Hepatocyte (in vitro differentiated cells): ENCODE results near the gene CEP170B. TPM values are rescaled to one million over a fixed set of nuclear protein-coding genes. Genes with fewer than 3 reads are reported as not detected.
A peak's percentile ranks its signal among the peaks of the same experiment; 100 is the strongest.

Source experiments
- DNase-seq: peaks from one replicate; pipeline ENCODE4 v3.0.0-alpha.2; 2016; ENCODE audit warnings: low spot score
- H2AFZ ChIP-seq: fragments of 200-600 bp; sonication (generic); 2 replicates; pipeline ENCODE4 v1.6.0; 2016; ENCODE audit warnings: antibody characterized with exemption, mild to moderate bottlenecking
- H3K27ac ChIP-seq: fragments of 200-600 bp; sonication (generic); 2 replicates; pipeline ENCODE4 v1.5.1; 2016; ENCODE audit warnings: mild to moderate bottlenecking
- H3K27me3 ChIP-seq: fragments of 200-600 bp; sonication (generic); 2 replicates; pipeline ENCODE4 v1.6.1; 2016
- H3K36me3 ChIP-seq: fragments of 200-600 bp; sonication (generic); replicated peaks from 2 replicates; pipeline ENCODE4 v1.5.1; 2016; ENCODE audit warnings: low read depth; ENCODE audit not compliant: insufficient read depth
- H3K4me1 ChIP-seq: fragments of 200-600 bp; sonication (generic); 2 replicates; pipeline ENCODE4 v1.5.1; 2016; ENCODE audit warnings: mild to moderate bottlenecking, moderate library complexity; ENCODE audit not compliant: insufficient read depth
- H3K4me2 ChIP-seq: fragments of 200-600 bp; sonication (generic); 2 replicates; pipeline ENCODE4 v1.6.0; 2016
- H3K4me3 ChIP-seq: fragments of 200-600 bp; sonication (generic); 2 replicates; pipeline ENCODE4 v1.5.1; 2016; ENCODE audit warnings: mild to moderate bottlenecking
- H3K79me2 ChIP-seq: fragments of 200-600 bp; sonication (generic); 2 replicates; pipeline ENCODE4 v1.6.0; 2017; ENCODE audit warnings: mild to moderate bottlenecking
- H3K9me2 ChIP-seq: fragments of 200-600 bp; sonication (generic); replicated peaks from 2 replicates; pipeline ENCODE4 v1.6.0; 2017; ENCODE audit warnings: mild to moderate bottlenecking; ENCODE audit not compliant: insufficient read depth
- H3K9me3 ChIP-seq: fragments of 200-600 bp; sonication (generic); 2 replicates; pipeline ENCODE4 v1.5.1; 2016; ENCODE audit warnings: low read depth, mild to moderate bottlenecking
- H4K20me1 ChIP-seq: fragments of 200-600 bp; sonication (generic); 2 replicates; pipeline ENCODE4 v1.6.0; 2016; ENCODE audit warnings: mild to moderate bottlenecking; ENCODE audit not compliant: insufficient read depth, poor library complexity, severe bottlenecking
- CTCF ChIP-seq: fragments of 200-600 bp; sonication (generic); IDR thresholded peaks from 2 replicates; pipeline ENCODE4 v1.5.1; 2016; ENCODE audit warnings: antibody characterized with exemption, mild to moderate bottlenecking; ENCODE audit not compliant: poor library complexity
- EZH2 ChIP-seq: fragments of 200-600 bp; sonication (generic); IDR thresholded peaks from 2 replicates; pipeline ENCODE4 v1.6.1; 2016; ENCODE audit warnings: antibody characterized with exemption, mild to moderate bottlenecking, borderline replicate concordance
- EZH2phosphoT487 ChIP-seq: fragments of 200-600 bp; sonication (generic); IDR thresholded peaks from one replicate; pipeline ENCODE4 v1.6.1; 2018; ENCODE audit warnings: antibody characterized with exemption, mild to moderate bottlenecking, low read depth, moderate library complexity; ENCODE audit not compliant: unreplicated experiment, severe bottlenecking
- WGBS: methylation state at CpG from one replicate; pipeline ENCODE4 v1.1.6; 2016; ENCODE audit warnings: low lambda C conversion rate; ENCODE audit errors: missing lambda C conversion rate; 5-methylcytosine and 5-hydroxymethylcytosine counted together
- polyA plus RNA-seq: library from polyadenylated mRNA; unstranded; fragments of >200 nt; fragmentation: Nextera tagmentation; extraction: Ambion mirVana; gene quantifications from 2 replicates; pipeline ENCODE4 v1.2.1, GENCODE V29; 2016
- total RNA-seq: library from RNA; depleted of rRNA; stranded (reverse); fragments of >200 nt; gene quantifications from 2 replicates; pipeline ENCODE4 v1.2.3, GENCODE V29; 2014

The CEP170B gene
- total and polyA plus RNA-seq, 2 experiments from 2014 or later: 7.6 to 20.3 TPM

- 81% methylated on average over 14 of the region's 21 CpGs for WGBS
- TF ChIP-seq EZH2 (no peak), CTCF (peak; percentile 38), EZH2phosphoT487 (no peak)
- no peaks in the 10 kb centered on the region for H3K9me2 ChIP-seq
- peaks cover 21% of the 10 kb centered on the region for H3K4me1 ChIP-seq
- H3K4me2 ChIP-seq: no peak overlapping the region
- H4K20me1 ChIP-seq: peaks cover 67% of the 10 kb centered on the region
- no peak overlapping the region for H3K4me3 ChIP-seq
- no peaks in the 10 kb centered on the region for H3K9me3 ChIP-seq
- no peak overlapping the region for H2AFZ ChIP-seq
- no peaks in the 10 kb centered on the region for H3K27me3 ChIP-seq
- H3K36me3 ChIP-seq: no peaks in the 10 kb centered on the region
- H3K79me2 ChIP-seq: peaks cover 73% of the 10 kb centered on the region
- H3K27ac ChIP-seq: no peak overlapping the region
- no peak for DNase-seq
These were observed 5.5 kb downstream of the CEP170B start for GRCh38 chr14:104870368-104871144.

GRCh38 chr14:104871145-104871655 lies 6.1 kb downstream of the CEP170B start:
- H3K27me3 ChIP-seq: no peaks in the 10 kb centered on the region
- no peak overlapping the region for H3K27ac ChIP-seq
- WGBS: 87% methylated on average over 14 of the region's 15 CpGs
- no peaks in the 10 kb centered on the region for H3K36me3 ChIP-seq
- DNase-seq: no peak
- no peaks in the 10 kb centered on the region for H3K9me3 ChIP-seq
- TF ChIP-seq EZH2phosphoT487 (no peak), CTCF (no peak), EZH2 (no peak)
- H2AFZ ChIP-seq: no peak overlapping the region
- no peaks in the 10 kb centered on the region for H3K9me2 ChIP-seq
- peaks cover 65% of the 10 kb centered on the region for H4K20me1 ChIP-seq
- H3K4me3 ChIP-seq: no peak overlapping the region
- H3K4me1 ChIP-seq: peaks cover 18% of the 10 kb centered on the region
- H3K79me2 ChIP-seq: peaks cover 68% of the 10 kb centered on the region
- no peak overlapping the region for H3K4me2 ChIP-seq

GRCh38 chr14:104871656-104872468 lies 6.8 kb downstream of the CEP170B start:
- Histone ChIP-seq H3K27ac (no peak overlapping the region), H3K9me3 (no peaks in the 10 kb centered on the region), H2AFZ (no peak overlapping the region), H3K4me2 (no peak overlapping the region), H4K20me1 (peaks cover 58% of the 10 kb centered on the region), H3K27me3 (no peaks in the 10 kb centered on the region), H3K9me2 (no peaks in the 10 kb centered on the region), H3K4me3 (no peak overlapping the region), H3K79me2 (peaks cover 61% of the 10 kb centered on the region), H3K4me1 (peaks cover 12% of the 10 kb centered on the region), H3K36me3 (no peaks in the 10 kb centered on the region)
- TF ChIP-seq EZH2: no peak
- no peak for DNase-seq
- WGBS: 90% methylated on average over 21 of the region's 47 CpGs
